SIG-M5 treated with dmso at 0.1 percent for 504 hours (cell line): ENCODE data around the gene TASOR.
A peak's percentile ranks its signal among the peaks of the same experiment; 100 is the strongest.

Experiments used
- DNase-seq: peaks from one replicate; lab custom pipeline; 2025; ENCODE audit not compliant: unreplicated experiment; lab: John Stamatoyannopoulos, UW

Gene TASOR

DNA sequence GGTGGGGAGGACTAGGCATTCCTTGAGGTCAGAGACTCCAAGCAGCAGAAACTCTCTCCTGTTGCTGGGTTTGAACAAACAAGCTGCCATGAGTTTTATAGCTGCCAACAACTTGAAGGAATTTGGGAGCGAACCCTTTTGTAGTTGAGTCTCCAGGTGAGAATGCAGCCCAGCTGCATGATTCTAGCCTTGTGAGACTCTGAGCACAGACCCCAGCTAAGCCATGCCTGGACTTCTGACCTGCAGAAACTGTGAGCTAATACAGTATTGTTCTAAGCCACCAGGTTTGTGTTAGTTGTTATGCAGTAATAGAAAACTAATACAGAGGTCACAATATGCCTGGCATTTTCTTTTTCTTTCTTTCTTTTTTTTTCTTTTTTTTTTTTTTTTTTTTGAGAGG lies 6.2 kb upstream of the TASOR start:
- DNase-seq = no peak

DNA sequence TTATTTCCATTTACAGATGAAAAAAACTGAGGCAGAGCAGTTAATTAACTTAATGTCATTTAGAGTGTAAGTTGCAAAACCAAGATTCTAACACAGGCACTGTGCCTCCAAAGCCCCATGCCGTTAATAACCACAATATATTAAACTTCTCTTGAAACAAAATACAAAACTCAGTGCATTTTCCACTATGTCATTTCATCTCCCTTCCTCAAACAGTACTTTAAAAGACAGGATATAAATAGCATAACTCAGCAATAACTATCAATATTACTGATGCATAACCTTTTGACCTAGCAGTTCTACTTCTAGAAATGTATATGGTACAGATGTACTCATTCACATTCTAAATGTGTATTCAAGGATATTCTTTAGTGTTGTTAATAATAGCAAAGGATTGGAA lies 5.1 kb upstream of the TASOR start:
- DNase-seq = no peak

DNA sequence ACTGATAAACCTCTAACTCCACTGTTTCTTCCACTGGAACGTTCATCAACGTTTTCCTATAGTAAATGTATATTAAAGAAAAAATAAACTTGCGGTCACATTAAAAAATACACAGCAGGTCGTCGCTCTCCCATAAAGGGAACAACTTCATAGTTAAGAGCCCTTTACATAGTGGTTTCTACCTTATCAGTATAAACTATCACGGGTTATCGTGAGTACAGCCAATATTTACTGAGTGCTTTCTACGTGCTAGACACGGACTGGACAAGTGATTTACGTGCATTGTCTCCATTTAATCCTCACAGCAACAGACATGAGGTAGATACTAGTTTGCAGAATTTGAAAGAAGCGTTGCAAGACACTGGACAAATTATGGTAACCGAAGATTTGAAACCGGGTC lies 964 bp upstream of the TASOR start:
- no peak for DNase-seq

DNA sequence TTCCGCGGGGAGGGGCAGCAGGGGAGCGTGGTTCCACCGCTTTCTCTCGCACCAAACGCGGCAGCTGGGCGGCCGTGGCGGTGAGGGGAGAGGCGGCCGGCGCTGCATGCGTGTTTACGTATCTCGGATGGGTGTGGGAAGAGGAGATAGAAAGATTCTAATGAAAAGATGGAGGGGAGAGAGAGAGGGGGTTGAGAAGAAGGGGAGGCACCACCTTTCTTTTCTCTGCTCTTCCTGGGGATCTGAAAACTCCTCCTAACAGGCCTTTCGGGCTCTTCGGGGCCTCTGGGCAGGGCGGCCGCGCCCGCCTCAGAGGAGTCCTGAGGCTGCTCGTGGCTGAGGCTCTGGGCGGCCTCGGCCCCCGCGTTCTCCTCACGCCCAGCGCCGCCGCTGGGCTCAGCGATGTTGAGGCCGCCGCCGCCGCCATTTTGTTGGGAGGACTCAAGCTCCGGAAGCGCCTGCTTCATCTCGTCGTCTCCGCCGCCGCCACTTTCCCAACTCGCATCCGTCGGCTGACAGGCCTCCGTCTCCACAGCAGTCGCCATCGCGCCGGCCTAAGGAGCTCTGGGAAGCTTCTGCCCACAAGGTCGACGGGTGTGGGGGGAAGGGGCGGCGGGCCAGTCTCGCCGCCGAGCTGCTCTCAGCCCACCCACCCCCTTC lies 473 bp downstream of the TASOR start:
- peak; percentile 81 for DNase-seq

DNA sequence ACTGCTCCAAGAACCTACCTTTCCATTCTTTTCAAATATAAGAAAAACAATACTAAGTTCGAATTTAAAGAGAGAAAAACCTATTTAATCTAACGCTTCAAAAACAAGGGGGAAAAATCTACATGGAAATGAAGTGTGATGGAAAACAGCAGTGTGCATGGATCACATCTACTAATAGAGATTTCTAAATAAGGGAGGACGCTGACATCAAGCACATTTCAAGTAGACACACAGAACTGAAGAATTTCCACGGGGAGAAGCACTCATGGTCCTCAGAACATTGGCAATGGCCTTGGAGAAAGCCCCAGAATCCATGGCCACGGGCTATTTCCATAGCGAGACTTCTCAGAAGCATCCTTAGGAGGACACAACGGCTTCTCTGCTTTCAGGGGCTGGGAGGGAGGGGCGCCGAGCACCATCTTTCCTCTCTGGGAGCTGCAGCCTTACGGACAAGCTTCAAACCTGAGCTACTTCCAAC lies 1.0 kb downstream of the TASOR start:
- DNase-seq = no peak

DNA sequence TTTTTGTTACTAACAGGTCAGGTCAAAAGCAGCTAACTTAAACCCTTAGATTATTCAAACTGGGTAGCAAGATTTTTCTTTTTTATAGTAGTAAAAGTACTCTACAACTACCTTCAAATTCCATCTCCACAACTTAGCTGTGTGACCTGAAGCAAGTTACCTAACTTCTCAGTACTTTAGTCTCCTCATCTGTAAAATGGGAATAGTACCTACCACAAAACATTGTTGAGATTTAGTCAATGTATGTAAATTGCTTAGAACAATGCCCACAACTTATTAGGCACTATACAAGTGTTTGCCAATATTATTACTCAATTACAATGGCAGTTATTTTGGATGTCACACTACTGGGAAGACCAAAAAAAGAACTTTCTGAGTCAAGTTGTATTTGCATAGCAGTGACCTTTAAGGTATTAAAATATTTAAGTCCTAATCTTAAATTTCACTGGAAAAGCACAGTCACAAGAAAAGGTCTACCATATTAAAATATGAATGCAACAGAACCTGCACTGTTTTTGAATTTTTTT lies 2.9 kb downstream of the TASOR start:
- no peak for DNase-seq

DNA sequence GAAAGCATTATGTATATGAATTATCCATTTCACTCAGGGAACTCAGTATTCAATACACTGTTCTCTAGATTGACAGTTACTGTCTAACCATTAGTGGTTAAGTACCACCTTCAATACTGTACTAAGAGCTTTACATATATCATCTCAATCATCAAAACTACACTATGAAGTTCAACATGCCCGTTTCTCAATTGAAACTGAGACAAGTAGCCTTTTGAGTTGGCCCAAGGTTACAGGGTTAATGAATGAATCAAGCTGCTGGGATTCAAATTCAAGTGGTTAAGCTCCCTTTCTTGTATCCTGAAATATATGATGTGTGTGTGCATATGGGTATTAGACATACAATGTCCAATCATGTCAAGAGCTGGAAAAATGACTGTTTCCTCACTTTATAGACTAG lies 5.8 kb downstream of the TASOR start:
- DNase-seq = no peak

DNA sequence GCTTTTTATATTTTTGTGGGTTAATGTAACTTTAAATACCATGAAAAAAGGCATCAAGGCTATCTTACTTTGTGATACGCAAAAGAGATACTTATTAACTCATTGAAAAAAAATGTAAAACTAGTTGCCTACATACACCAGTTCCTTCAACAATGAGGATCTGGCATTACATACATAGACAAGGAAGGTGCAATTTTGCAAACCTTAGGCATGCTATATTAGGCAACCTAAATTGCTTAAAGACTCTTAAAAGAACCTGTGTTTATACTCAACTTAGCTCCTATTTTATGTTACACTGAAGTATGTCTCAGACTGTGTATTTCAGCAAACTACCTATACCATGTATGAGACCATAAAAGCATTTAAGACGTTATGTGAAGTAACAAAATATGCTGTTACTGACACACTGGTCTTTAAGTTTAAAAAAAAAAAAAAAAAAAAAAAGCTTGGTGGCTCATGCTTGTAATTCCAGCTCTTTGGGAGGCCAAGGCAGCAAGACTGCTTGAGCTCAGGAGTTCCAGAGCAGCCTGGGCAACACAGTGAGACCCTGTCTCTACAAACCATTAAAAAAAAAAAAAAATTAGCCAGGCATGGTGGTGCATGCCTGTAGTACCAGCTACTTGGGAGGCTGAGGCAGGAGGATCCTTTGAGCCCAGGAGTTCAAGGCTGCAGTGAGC lies 9.1 kb downstream of the TASOR start:
- DNase-seq = no peak

DNA sequence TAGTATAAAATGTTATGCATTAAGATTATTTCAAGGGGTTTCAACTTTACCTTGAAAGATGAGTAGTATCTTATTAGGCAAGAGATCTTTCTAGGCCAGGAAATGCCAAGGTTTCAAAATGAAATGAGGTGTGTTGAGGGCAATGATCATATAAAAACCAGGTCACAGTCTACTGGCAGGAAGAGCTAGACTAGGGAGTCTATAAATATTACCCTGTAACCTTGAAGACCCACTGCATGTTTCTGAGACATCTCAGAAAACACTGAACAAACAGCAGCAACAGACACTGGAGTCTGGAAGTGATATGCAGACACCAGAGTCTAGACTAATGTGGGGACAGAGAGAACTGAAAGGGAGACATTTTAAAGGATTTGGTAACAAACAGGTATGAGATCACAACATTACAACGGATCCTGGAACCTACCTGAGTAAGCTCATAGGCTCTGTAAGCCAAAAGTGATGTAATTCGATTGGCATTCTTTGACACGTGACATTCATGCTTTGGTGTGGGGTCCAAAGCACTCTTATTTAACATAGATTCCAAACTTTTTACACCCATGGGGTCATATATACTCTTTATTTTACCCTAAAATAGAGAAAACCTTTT lies 15.0 kb downstream of the TASOR start:
- DNase-seq = no peak

DNA sequence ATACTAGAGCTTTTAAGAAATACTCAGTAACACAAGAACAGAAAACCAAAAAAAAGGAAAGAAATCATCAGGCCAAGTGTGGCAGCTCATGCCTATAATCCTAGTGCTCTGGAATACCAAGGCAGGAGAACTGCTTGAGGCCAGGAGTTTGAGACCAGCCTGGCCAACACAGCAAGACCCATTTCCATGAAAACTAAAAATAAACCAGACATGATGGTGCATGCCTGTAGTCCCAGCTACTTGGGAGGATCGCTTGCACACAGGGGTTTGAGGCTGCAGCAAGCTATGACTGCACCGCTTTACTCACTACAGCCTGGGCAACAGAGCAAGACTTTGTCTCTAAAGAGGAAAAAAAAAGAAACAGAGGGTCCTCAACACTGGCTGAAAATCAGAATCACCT lies 18.2 kb downstream of the TASOR start:
- no peak for DNase-seq

DNA sequence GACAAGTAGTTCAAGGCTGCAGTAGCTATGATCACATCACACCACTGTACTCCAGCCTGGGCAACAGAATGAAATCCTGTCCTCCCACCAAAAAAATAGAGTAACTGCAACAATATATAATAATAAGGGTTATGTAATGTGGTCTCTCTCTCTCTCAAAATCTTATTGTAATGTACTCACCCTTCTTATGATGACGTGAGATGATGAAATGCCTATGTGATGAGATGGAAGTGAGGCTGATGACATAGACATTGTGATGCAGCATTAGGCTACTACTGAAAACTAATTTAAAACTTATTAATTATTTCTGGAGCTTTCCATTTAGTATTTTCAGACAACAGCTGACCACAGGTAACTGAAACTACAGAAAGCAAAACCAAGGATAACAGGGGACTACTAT lies 27.4 kb downstream of the TASOR start:
- no peak for DNase-seq

DNA sequence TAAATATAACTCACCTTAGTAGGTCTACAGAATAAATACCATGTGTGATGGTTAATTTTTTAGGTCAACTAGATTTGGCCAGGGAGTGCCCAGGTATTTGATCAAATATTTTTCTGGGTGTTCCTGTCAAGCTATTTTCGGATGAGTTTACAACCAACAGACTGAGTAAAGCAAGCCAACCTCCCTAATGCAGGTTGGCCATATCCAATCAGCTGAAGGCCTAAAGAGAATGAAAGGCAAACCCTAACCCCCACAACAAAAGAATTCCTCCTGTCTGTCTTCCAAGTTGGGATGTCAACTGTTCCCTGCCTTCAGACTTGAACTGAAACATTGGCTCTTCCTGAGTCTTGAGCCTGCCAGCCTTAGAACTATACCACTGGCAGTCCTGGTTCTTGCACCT lies 28.6 kb downstream of the TASOR start:
- no peak for DNase-seq

DNA sequence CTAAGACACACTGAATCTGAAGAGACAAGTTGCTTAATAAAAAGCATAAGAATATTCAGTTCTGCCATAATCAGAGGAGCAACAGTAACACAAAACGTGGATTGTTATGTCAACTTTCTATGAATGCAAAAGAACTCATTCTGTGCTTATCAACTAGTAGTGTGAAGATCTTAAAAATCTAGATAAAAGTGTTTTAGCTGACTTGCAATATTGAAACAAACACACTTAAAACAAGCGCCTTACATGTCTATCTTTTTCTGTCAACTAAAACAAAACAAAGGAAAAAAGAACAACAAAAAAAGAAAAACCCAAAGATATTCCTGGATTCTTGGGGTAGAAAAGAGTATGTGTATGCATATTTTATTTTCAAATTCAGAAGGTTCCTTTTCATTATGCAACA lies 37.7 kb downstream of the TASOR start:
- DNase-seq = no peak

DNA sequence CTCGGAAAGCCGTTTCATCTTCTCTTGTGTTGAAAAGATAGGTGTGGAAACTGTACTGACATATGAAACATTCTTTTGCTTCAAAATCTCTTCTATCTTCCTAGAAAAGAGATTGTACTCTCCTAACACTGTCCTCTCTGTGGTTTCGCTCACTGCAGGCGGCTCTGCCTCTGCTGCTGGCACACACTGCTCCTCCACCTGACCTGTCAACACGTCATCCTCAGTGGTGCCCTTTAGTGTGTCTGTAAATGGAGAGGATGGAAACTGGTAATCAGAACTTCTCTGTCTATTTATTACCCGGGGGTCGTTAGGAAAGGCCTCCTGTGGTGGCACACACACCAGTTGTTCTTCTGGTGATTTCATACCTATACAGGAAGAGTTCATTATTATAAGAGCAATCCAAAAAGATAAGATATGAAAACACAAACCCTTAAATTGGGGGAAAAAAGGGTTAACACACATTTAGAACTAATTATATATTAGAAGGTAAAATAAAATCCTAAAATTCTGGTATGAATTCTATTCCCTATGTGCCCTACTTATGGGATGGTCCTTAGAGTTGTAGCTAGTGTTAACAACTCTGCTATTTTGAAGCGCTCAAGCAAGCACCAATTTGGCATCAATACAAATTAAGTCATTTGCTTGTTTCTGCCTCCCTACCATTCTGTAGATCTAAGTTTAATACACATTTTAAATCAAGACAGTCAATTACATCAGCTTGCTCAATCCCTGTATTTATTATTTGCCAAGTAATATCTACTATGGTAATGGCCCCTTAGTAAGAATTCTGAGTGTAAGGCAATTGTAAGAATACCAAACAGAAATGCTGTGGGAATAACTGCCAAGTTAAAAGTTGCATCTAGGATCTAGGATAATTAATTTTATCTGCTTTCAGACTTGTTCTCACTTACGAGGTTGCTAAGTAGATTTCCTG lies 49.2 kb downstream of the TASOR start:
- DNase-seq = no peak
